ENCODE measurements around the gene SUPT6H. TPM values are rescaled to one million over a fixed set of nuclear protein-coding genes. Genes with fewer than 3 reads are reported as not detected.

Gene SUPT6H
- total RNA-seq, 4 donors from 2014 or later: 48.7 to 87.3 (median 71.9) TPM

DNA sequence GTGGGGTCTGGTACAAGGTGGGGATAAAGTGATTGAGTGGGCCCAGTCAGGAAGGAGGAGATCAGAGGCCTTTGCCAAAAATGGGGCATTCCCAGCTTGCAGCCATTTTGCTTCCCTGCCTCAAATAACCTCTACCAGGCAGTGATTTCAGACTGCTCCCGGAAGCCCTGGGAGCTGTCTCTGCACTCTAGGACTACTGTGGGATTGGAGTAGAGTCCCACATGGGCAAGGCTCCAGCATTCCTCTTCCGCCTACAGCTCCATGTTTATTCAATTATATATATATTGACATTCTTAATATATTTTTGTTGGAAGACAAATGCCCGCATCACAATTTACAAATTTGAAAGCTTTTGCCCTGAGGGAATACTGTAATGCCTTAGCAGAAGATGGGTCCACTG is 13.5 kb downstream of the SUPT6H start:
- H3K4me1 ChIP-seq: no peaks in the 10 kb centered on the region
- H3K27me3 ChIP-seq: no peaks in the 10 kb centered on the region
- TF ChIP-seq EP300 (IDR thresholded peaks at IDR 0.05): no peak
- no peak for ATAC-seq
- H3K36me3 ChIP-seq: peaks cover 6 to 100% of the 10 kb centered on the region in 2 donors
- no peaks in the 10 kb centered on the region for H3K9me3 ChIP-seq
- WGBS, 2 donors (ENCODE audit: low coverage in 1 of 2): 68 to 75% methylated on average over 3 of the region's 3 CpGs
- no peak overlapping the region for H3K27ac ChIP-seq
- no peak overlapping the region for H3K4me3 ChIP-seq

DNA sequence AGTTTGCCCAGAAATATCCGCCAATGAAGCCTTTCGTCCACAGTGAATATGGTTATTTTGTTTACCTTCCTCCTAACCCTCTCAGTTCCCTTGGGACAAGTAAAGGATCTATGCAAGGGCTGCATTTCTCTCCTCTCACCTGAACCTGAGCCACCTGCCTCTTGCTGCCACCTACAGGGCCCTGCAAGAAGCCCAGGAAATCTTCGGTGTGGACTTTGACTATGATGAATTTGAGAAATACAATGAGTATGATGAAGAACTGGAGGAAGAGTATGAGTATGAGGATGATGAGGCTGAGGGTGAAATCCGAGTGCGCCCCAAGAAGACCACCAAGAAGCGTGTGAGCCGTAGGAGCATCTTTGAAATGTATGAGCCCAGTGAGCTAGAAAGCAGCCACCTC is 14.0 kb downstream of the SUPT6H start:
- Histone ChIP-seq H3K27ac (no peak overlapping the region), H3K36me3 (peaks cover 6 to 100% of the 10 kb centered on the region in 2 donors), H3K4me1 (no peaks in the 10 kb centered on the region), H3K4me3 (no peak overlapping the region), H3K9me3 (no peaks in the 10 kb centered on the region), H3K27me3 (no peaks in the 10 kb centered on the region)
- TF ChIP-seq POLR2A (IDR thresholded peaks at IDR 0.05): no peak
- no peak for TF ChIP-seq EP300 (IDR thresholded peaks at IDR 0.05)
- TF ChIP-seq POLR2AphosphoS5 (IDR thresholded peaks at IDR 0.05): no peak
- TF ChIP-seq, protein P1, sequence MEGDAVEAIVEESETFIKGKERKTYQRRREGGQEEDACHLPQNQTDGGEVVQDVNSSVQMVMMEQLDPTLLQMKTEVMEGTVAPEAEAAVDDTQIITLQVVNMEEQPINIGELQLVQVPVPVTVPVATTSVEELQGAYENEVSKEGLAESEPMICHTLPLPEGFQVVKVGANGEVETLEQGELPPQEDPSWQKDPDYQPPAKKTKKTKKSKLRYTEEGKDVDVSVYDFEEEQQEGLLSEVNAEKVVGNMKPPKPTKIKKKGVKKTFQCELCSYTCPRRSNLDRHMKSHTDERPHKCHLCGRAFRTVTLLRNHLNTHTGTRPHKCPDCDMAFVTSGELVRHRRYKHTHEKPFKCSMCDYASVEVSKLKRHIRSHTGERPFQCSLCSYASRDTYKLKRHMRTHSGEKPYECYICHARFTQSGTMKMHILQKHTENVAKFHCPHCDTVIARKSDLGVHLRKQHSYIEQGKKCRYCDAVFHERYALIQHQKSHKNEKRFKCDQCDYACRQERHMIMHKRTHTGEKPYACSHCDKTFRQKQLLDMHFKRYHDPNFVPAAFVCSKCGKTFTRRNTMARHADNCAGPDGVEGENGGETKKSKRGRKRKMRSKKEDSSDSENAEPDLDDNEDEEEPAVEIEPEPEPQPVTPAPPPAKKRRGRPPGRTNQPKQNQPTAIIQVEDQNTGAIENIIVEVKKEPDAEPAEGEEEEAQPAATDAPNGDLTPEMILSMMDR (IDR thresholded peaks at IDR 0.05): no peak
- WGBS, 2 donors (ENCODE audit: low coverage in 1 of 2): 81 to 87% methylated on average over 4 to 6 of the region's 7 CpGs
- no peak for ATAC-seq

DNA sequence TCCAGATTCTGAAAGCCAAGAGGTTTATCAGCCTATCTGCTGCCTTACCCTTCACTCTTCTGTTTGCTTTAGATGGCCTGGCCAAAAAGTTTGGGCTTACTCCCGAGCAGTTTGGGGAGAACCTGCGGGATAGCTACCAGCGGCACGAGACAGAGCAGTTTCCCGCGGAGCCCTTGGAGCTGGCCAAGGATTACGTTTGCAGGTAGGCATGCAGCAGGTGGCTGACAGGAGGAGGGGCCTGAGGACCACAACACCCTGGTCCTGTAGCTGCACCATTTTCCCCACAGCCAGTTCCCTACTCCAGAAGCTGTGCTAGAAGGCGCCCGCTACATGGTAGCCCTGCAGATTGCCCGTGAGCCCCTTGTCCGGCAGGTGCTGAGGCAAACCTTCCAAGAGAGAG is 20.6 kb downstream of the SUPT6H start:
- ATAC-seq: no peak
- Histone ChIP-seq H3K4me3 (no peak overlapping the region), H3K9me3 (no peaks in the 10 kb centered on the region), H3K27ac (no peak overlapping the region), H3K4me1 (no peaks in the 10 kb centered on the region), H3K36me3 (peaks cover 6 to 100% of the 10 kb centered on the region in 2 donors), H3K27me3 (no peaks in the 10 kb centered on the region)
- 90% methylated on average over 2 of the region's 11 CpGs; no CpG with 5 or more reads in 1 of the 2 donors for WGBS, 2 donors (ENCODE audit: low coverage in 1 of 2)
- TF ChIP-seq POLR2AphosphoS5 (IDR thresholded peaks at IDR 0.05): no peak
- no peak for TF ChIP-seq POLR2A (IDR thresholded peaks at IDR 0.05)
- TF ChIP-seq, protein P1 (IDR thresholded peaks at IDR 0.05): no peak
- no peak for TF ChIP-seq EP300 (IDR thresholded peaks at IDR 0.05)

DNA sequence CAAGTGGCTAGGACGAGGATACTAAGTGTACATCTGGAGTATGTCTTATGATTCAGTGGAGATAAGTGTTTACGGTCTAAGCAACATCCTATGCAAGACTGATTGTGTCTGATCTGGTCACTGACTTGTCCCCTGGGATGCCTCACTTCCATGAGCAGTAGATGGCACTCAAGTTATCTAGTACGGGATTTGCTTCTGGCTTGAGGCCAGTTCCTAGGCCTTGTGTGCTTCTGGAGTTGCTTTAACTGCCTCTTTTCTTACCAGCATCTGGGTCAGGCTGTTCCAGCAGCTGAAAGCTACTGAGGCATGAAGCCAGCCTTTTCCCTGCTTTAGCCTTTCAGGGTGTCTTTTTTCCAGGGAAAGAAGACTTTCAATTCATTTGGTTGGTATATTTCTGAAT is 23.0 kb downstream of the SUPT6H start:
- 10 to 38% methylated on average over 1 to 3 of the region's 3 CpGs for WGBS, 2 donors (ENCODE audit: low coverage in 1 of 2)
- no peak overlapping the region for H3K4me3 ChIP-seq
- no peaks in the 10 kb centered on the region for H3K9me3 ChIP-seq
- TF ChIP-seq, protein P1 (IDR thresholded peaks at IDR 0.05): no peak
- no peak for TF ChIP-seq POLR2A (IDR thresholded peaks at IDR 0.05)
- no peak for TF ChIP-seq POLR2AphosphoS5 (IDR thresholded peaks at IDR 0.05)
- TF ChIP-seq EP300 (IDR thresholded peaks at IDR 0.05): no peak
- no peaks in the 10 kb centered on the region for H3K4me1 ChIP-seq
- no peak overlapping the region for H3K27ac ChIP-seq
- H3K27me3 ChIP-seq: no peaks in the 10 kb centered on the region
- H3K36me3 ChIP-seq: peaks cover 9 to 100% of the 10 kb centered on the region in 2 donors
- ATAC-seq: no peak

DNA sequence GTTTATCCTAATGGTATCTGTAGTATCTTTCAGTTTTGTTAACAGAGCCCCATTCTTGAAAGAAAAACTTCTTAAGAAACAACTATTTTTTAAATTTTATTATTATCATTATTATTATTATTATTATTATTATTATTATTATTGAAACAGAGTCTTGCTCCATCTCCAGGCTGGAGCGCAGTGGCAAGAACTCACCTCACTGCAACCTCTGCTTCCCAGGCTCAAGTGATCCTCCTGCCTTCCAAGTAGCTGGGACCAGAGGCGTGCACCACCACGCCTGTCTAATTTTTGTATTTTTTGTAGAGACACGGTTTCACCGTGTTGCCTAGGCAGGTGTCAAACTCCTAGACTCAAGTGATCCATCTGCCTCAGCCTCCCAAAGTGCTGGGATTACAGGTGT is 23.4 kb downstream of the SUPT6H start:
- Histone ChIP-seq H3K27me3 (no peaks in the 10 kb centered on the region), H3K36me3 (peaks cover 9 to 100% of the 10 kb centered on the region in 2 donors)
- ATAC-seq: no peak

More for the DNA sequence above, 23.4 kb downstream of the SUPT6H start:
- Histone ChIP-seq H3K27ac (no peak overlapping the region), H3K4me3 (no peak overlapping the region), H3K4me1 (no peaks in the 10 kb centered on the region), H3K9me3 (no peaks in the 10 kb centered on the region)
- TF ChIP-seq EP300 (IDR thresholded peaks at IDR 0.05) (no peak), POLR2A (IDR thresholded peaks at IDR 0.05) (no peak), POLR2AphosphoS5 (IDR thresholded peaks at IDR 0.05) (no peak)
- TF ChIP-seq, protein P1 (IDR thresholded peaks at IDR 0.05): no peak
- 90 to 93% methylated on average over 2 to 5 of the region's 5 CpGs for WGBS, 2 donors (ENCODE audit: low coverage in 1 of 2)
